Small intestine (tissue), 7 donors: Measurements from ENCODE around the gene OAS2. TPM values are rescaled to one million over a fixed set of nuclear protein-coding genes. Genes with fewer than 3 reads are reported as not detected.

Experiments
- DNase-seq, 2 donors: peaks; one replicate each; pipeline versions ENCODE4 v3.0.0 to v3.0.0-alpha.2; 2013
- FAIRE-seq: peaks from 2 replicates; lab custom pipeline; 2012; peaks lifted over from hg19 to GRCh38; lab: Jason Lieb, UNC
- H3K27ac ChIP-seq, 3 donors: one replicate each; pipeline ENCODE4 v1.5.1; 2013; ENCODE audit warnings: low read length in 2 of 3, mild to moderate bottlenecking in 2 of 3, control low read depth in 1 of 3, inconsistent platforms in 1 of 3, low read depth in 1 of 3, moderate library complexity in 1 of 3
- H3K27me3 ChIP-seq, 3 donors: one replicate each; pipeline ENCODE4 v1.6.1; 2013; ENCODE audit warnings: low read length in 3 of 3, inconsistent platforms in 1 of 3; ENCODE audit not compliant: control insufficient read depth in 3 of 3, insufficient read depth in 3 of 3
- H3K36me3 ChIP-seq, 3 donors: one replicate each; pipeline ENCODE4 v1.6.1; 2013; ENCODE audit warnings: low read length in 3 of 3, inconsistent platforms in 1 of 3, low read depth in 1 of 3, mild to moderate bottlenecking in 1 of 3, moderate library complexity in 1 of 3; ENCODE audit not compliant: control insufficient read depth in 3 of 3, insufficient read depth in 2 of 3
- H3K4me1 ChIP-seq, 3 donors: one replicate each; pipeline ENCODE4 v1.6.1; 2013; ENCODE audit warnings: low read length in 2 of 3, inconsistent platforms in 1 of 3, low read depth in 1 of 3, mild to moderate bottlenecking in 1 of 3, moderate library complexity in 1 of 3; ENCODE audit not compliant: control insufficient read depth in 3 of 3, insufficient read depth in 2 of 3
- H3K4me3 ChIP-seq, 3 donors: one replicate each; pipeline ENCODE4 v1.5.1; 2013; ENCODE audit warnings: low read length in 3 of 3, control low read depth in 1 of 3, inconsistent platforms in 1 of 3, low read depth in 1 of 3, mild to moderate bottlenecking in 1 of 3, moderate library complexity in 1 of 3
- H3K9me3 ChIP-seq, 2 donors: one replicate each; pipeline ENCODE4 v1.6.1; 2013; ENCODE audit warnings: low read depth in 1 of 2, low read length in 1 of 2; ENCODE audit not compliant: control insufficient read depth in 2 of 2, insufficient read depth in 1 of 2
- WGBS, 3 donors: extraction: QIAGEN DNeasy Blood & Tissue Kit; methylation state at CpG; one replicate each; pipeline ENCODE4 v1.1.7; 2013; 5-methylcytosine and 5-hydroxymethylcytosine counted together
- polyA plus RNA-seq, 4 donors: library from polyadenylated mRNA; stranded (reverse) in 3 of 4; unstranded in 1 of 4; fragments of 200-250 nt in 3 of 4; fragments of 120-200 nt in 1 of 4; gene quantifications; one replicate each; pipeline versions ENCODE4 v1.2.1 to v1.2.3, GENCODE V29; 2013
- donor health status: healthy with polysubstance abuse.
- donor health status: control.
- donor health status: control.
- donor health status: Bipolar disorder and iron deficiency.
- donor health status: healthy.

The OAS2 gene
- polyA plus RNA-seq, 4 donors = 2.3 to 7.7 (median 2.7) TPM

GRCh38 chr12:113021500-113021899 lies 43.2 kb downstream of the OAS2 start:
- Histone ChIP-seq H3K27me3 (no peaks in the 10 kb centered on the region), H3K9me3 (no peaks in the 10 kb centered on the region), H3K36me3 (no peaks in the 10 kb centered on the region), H3K4me1 (no peaks in the 10 kb centered on the region), H3K4me3 (no peak overlapping the region), H3K27ac (no peak overlapping the region)
- FAIRE-seq (no peak), DNase-seq (no peak)
- WGBS, 3 donors = 78 to 88% (median 81%) methylated on average over 1 of the region's 1 CpG

GRCh38 chr12:113022563-113023297 lies 44.4 kb downstream of the OAS2 start:
- Histone ChIP-seq H3K27ac (no peak overlapping the region), H3K4me1 (no peaks in the 10 kb centered on the region), H3K4me3 (no peak overlapping the region), H3K36me3 (no peaks in the 10 kb centered on the region), H3K27me3 (no peaks in the 10 kb centered on the region), H3K9me3 (no peaks in the 10 kb centered on the region)
- FAIRE-seq (no peak), DNase-seq (no peak)
- WGBS, 3 donors = 75 to 83% (median 80%) methylated on average over 3 of the region's 3 CpGs

GRCh38 chr12:113027726-113028125 lies 49.4 kb downstream of the OAS2 start:
- Histone ChIP-seq H3K4me1 (no peaks in the 10 kb centered on the region), H3K36me3 (no peaks in the 10 kb centered on the region), H3K27ac (no peak overlapping the region), H3K27me3 (no peaks in the 10 kb centered on the region), H3K4me3 (no peak overlapping the region), H3K9me3 (no peaks in the 10 kb centered on the region)
- WGBS, 3 donors = 52 to 71% (median 54%) methylated on average over 4 of the region's 4 CpGs
- no peak for FAIRE-seq
- DNase-seq = no peak

- 15 to 21% (median 16%) methylated on average over 9 of the region's 9 CpGs for WGBS, 3 donors
- H3K9me3 ChIP-seq = no peaks in the 10 kb centered on the region
These were observed 52.7 kb downstream of the OAS2 start for GRCh38 chr12:113030875-113031525.

GRCh38 chr12:113039911-113040445 lies 61.7 kb downstream of the OAS2 start:
- no peaks in the 10 kb centered on the region for H3K4me1 ChIP-seq
- peak overlapping the region in 1 of 3 donors; percentile 27 for H3K27ac ChIP-seq
- no peaks in the 10 kb centered on the region for H3K36me3 ChIP-seq
- H3K9me3 ChIP-seq = no peaks in the 10 kb centered on the region
- WGBS, 3 donors = 62 to 78% (median 75%) methylated on average over 4 of the region's 4 CpGs
- H3K4me3 ChIP-seq = no peak overlapping the region
- no peak for DNase-seq
- FAIRE-seq = no peak
- H3K27me3 ChIP-seq = peaks cover 0 to 2% (median 0%) of the 10 kb centered on the region in 3 donors

More at GRCh38 chr12:113030875-113031525, 52.7 kb downstream of the OAS2 start:
- no peaks in the 10 kb centered on the region for H3K36me3 ChIP-seq
- H3K27ac ChIP-seq = no peak overlapping the region
- DNase-seq = peak; percentile 45 to 46
- no peaks in the 10 kb centered on the region for H3K27me3 ChIP-seq
- no peak for FAIRE-seq
- no peak overlapping the region for H3K4me3 ChIP-seq
- no peaks in the 10 kb centered on the region for H3K4me1 ChIP-seq

GRCh38 chr12:113040722-113041171 lies 62.4 kb downstream of the OAS2 start:
- 59 to 70% (median 60%) methylated on average over 7 of the region's 7 CpGs for WGBS, 3 donors
- H3K36me3 ChIP-seq = no peaks in the 10 kb centered on the region
- DNase-seq (peak in 1 of 2 donors; percentile 24), FAIRE-seq (no peak)
- no peaks in the 10 kb centered on the region for H3K9me3 ChIP-seq
- H3K4me1 ChIP-seq = no peaks in the 10 kb centered on the region
- H3K27me3 ChIP-seq = peaks cover 0 to 2% (median 0%) of the 10 kb centered on the region in 3 donors
- peak overlapping the region in 1 of 3 donors; percentile 1 for H3K27ac ChIP-seq
- no peak overlapping the region for H3K4me3 ChIP-seq

GRCh38 chr12:113041560-113041959 lies 63.2 kb downstream of the OAS2 start:
- FAIRE-seq (no peak), DNase-seq (no peak)
- Histone ChIP-seq H3K4me1 (no peaks in the 10 kb centered on the region), H3K27ac (no peak overlapping the region), H3K36me3 (no peaks in the 10 kb centered on the region), H3K4me3 (no peak overlapping the region), H3K27me3 (peaks cover 0 to 2% (median 0%) of the 10 kb centered on the region in 3 donors), H3K9me3 (no peaks in the 10 kb centered on the region)
- 90 to 96% (median 93%) methylated on average over 7 of the region's 7 CpGs for WGBS, 3 donors

- no peaks in the 10 kb centered on the region for H3K9me3 ChIP-seq
- H3K4me1 ChIP-seq = no peaks in the 10 kb centered on the region
- DNase-seq (no peak), FAIRE-seq (no peak)
- H3K27me3 ChIP-seq = peaks cover 0 to 2% (median 0%) of the 10 kb centered on the region in 3 donors
- WGBS, 3 donors = 65 to 71% (median 67%) methylated on average over 8 of the region's 8 CpGs
- no peaks in the 10 kb centered on the region for H3K36me3 ChIP-seq
- H3K4me3 ChIP-seq = no peak overlapping the region
- H3K27ac ChIP-seq = no peak overlapping the region
These were observed 64.9 kb downstream of the OAS2 start for GRCh38 chr12:113043240-113043639.
